HG02840 (cell line): Measurements from ENCODE around the gene CCBE1.

Experiments
- ATAC-seq: cut with Tn5 transposase; IDR thresholded peaks from one replicate; pipeline ENCODE4 v1.9.1; 2021; ENCODE audit warnings: mild to moderate bottlenecking, moderate library complexity, moderate number of reproducible peaks; ENCODE audit not compliant: unreplicated experiment, low FRiP score

The CCBE1 gene

DNA sequence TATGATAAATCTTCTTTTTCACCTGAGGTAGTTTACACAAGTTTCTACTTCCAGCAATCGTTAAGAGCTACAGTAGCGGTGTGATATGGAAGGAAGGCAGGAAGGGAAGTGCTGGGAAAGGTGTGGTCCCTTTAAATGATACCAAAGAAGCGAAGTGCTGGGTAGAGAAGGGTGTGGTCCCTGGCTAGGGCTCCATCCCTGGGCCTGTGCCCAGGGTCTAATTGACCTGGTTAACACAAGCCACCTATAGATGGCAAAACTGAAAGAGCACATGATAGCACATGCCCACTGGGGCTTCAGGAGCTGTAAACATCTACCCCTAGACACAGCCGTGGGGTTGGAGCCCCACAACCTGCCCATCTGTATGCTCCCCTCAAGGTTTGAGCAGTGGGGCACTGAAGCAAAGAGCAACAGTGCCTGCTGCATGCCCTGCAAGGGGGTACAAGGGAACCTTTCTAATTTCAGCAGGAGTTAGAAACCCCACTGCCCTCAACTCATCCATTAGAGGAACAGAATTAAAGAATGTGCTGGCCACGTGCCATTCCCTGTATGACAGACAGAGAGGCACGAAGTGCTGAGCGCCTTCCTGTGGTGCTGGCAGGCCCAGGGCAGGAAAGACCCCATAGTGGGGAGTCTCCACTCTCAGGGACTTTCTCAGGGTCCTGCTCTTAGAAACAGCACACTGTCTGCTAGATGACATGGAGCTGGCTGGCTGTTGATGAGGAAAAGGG lies 185.0 kb downstream of the CCBE1 start:
- ATAC-seq, result no peak

DNA sequence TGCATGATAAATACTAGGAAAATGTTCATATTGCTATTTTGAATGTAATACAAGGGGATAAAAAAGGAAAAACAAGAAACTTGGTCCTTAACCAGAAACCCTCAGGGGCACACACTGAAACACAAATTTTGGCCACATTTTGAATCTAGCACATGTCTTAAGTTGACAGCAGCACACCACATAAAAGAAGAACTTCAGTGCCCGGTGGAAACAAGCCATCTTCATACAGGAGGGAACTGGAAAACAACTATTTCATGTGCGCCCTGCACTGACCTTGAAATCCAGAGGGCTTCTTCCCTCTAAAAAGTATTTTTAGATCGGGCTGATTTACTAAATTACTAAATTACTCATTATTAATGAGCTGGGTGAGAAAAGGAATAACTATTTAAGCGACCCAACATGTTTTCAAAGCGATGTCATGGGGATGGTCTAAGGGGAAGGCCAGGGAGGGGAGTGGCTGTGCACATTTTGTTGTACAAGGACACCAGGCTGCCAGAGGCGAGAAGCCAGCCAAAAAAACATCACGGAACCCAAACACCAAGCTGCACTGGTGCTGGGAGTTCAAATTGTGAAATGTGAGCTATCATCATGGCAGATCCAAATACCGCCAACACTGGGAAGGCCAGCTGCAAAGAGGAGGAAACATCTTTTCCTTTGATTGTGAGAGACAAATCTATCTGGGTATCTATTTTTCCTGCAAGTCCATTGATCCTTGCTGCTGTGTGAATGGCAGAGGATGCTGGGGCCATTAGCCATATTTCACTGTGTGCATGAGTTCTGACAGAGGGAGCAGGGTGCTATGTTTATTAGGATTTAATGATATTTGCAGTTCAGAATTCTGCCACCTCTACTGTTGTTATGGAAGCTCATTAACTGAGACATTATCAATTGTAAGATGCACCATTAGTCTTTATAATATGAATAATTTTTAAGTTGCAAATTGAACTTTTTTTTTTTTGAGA lies 187.5 kb downstream of the CCBE1 start:
- no peak for ATAC-seq

DNA sequence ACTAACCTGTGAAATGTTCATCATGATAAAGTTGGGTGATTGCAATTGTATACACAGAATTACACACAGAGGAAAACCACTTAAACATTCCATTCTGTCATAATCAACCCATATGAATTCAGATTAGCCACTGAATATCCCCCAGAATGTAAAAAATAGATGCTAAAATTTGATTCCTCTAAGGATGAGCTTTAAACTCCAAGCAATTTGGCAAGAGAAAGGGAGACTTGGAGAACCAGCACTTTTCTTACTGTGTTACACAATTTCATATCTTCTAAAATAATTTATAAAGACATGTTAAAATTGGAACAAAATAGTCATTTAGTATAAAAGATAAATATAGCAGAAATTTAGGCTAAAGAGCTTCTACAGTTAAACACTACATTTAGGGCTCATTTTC lies 191.9 kb downstream of the CCBE1 start:
- ATAC-seq, result no peak

DNA sequence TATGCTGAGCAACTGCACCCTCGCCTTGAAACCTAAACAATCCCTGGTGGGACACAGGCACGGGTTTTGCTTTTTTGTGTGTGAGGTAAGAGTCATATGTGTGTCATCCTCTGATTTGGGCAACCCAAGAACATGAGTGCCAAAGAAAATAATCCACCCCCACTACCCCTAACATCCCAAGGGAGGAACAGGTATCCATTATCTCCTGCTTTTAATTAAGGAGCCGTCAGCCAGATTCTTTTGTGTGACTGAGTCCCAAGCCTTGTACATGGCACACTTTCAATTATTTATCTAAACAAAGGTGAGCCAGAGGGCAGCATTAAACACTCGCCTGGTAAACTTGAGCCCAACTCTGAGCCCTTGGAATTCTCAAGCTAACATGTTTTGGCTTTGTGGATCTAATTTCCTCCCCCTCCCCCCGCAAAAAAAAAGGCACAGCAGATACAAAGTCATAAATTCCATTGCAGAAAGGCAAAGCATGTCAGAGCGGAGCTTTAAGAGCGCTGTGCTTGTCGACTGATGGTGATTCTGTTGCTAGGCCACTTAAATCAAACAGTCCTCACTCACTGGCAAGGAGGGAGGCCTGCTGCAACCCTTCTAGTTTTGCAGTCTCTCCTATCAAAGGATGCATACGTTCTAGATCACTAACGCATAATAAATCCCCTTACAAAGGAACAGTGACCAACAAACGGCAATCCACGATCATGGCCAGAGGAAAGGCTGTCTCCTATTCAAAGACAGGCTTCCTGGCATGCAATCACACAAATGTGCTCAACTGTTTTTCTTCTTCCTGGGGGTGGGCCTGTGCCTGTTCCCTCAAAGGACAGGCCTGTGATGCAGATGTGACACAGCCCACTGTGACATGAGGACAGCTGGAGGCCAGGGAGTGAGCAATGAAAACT lies 194.7 kb downstream of the CCBE1 start:
- ATAC-seq, result no peak

DNA sequence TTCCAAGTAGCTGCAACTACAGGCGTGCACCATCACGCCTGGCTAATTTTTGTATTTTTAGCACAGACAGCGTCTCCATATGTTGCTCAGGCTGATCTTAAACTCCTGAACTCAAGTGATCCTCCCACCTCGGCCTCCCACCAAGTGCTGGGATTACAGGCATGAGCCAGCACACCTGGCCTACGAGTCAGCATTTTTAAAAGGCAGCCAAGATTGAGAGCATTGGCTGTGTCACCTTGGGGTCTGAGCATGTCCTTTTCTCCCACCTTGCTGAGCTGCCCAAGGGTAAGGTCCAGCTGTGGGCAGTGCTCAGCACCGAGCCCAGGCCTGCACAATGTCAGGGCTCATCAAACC lies 195.3 kb downstream of the CCBE1 start:
- no peak for ATAC-seq

DNA sequence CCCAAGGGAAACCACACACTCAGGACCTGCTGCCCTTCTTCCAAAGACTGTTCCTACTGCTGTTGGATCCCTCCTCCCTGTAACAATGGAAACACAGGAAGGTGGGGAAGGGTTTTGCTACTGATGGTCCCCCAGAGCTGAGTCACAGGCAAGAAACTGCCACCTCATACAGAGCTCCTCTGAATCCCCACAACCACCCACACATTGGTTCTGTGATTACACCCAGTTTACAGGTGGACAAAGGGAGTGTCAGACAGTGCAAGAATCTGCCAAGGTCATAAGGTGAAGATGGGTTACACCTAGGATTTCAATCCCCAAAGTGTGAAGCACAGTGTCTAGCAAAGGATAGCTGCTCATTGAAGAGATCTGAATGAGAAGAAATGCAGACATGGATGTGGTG lies 196.5 kb downstream of the CCBE1 start:
- no peak for ATAC-seq

DNA sequence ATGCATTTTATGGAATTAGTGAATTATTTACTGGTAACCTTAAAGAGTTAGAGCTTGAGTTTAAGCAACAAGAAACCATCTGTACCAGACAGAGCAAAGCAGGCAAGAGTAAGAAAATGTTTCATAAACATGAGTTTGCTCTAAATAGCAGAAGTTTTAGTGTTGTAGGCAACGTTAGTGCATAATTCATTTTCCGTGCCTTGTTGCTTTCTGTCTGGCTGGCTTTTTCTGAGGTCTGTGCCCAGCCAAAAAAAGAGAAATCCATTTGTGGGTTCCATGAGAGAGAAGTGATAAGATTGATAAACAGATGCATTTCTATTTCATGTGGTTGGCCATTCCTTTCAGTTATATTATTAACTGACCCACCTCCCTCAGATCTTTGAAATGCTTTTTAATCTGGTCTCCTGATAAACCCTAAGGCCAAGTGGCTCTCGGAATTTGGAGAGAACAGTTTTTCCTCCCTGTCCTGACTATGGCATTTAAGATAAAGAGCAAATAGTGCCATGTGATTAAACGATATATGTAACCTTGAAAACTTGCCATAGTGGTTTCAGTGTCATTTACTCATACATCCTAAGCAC lies 198.6 kb downstream of the CCBE1 start:
- no peak for ATAC-seq

DNA sequence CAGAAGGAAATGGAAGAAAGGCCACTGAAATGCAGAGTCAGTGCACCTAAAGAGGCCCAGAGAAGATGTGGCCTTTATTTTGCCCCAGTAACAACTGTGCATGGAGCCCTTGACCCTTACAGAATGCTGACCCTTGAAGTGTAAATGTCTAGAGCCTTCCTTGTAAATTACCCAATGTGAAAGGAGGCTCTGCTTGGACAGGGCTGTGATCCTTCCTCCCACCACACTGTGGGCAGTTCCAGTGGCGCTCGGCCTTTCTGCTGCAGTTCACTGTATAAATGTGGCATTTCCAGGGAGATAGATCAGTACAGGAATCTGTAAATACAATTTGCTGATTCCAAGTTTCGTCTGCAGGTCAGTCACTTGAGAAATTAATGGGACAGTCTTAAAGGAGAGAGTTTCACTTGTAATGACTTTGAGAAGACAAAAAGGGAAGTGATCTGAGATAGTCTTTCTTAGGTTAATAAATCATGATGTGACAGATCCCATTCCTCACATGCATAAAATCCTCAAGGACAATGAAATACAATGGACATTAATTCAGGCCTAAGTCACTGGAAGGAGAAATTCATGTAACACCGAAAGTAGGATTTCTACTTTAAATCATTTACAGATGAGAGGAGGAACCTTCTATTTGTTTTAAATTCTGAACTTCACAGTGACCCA lies 204.3 kb downstream of the CCBE1 start:
- no peak for ATAC-seq

DNA sequence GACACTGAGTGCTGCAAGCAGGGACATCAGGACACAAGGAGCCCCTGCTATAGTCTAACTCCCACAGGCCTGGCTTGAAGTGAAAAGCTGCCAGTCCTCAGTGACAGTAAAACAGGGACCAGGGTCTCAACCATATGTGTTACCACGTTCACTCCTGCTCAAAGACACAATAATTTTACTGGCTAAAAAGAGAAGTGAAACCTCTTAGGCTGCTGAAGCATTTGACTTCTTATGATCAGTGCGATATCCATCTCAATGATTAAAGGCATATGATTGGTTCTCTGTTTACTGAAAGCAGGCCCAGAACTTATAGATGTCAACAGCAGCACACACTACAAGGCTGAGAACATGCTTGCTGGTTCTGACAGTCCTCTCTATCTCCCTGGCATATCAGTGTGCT lies 208.3 kb downstream of the CCBE1 start:
- ATAC-seq, result no peak

DNA sequence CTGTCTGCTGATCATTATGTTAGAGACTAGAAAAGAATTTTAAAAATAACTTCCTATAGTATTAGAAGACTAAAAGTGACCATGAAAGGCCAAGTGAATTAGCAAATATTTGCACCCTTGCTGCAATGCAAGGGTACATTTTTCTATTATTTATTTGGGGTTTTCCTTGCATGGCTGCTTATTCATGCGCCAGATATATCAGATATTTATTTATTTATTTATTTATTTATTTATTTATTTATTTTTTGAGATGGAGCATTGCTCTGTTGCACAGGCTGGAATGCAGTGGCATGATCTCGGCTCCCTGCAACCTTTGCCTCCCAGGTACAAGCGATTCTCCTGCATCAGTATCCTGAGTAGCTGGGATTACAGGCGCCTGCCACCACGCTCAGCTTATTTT lies 211.8 kb downstream of the CCBE1 start:
- ATAC-seq, result no peak

DNA sequence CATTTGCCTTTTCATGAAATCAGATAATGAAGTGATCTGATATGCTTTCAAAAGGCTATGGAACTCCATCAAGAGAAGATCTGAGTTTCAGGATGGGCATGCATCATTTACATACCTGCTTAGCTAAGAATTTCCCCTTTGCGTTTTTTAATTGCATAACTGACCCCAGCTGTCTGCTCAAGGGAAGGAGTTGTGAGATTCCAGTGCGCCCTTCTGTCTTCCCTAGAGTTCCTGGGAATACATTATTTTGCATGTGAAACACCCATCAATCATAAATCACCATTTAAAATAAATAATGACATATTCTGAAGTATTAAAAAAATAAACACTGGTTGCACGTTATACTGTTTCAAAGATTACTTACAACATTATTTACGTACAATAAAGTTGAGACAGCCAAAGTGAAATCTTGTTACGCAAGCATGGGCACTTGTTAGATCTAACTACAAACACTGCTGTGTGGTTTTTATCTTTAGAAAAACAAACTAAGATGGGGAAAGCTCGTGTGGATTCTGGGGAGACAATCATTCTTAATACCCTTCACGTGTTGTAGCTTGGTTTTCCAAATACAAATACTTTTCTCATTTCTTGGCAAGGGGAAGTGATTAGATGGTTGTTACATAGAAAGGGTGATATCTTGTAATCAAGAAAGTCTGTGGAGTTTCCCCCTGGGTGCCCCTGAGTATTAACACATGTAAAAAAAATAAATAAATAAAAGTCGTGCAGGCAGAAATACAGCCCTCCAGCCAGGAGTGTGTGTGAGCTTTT lies 212.5 kb downstream of the CCBE1 start:
- no peak for ATAC-seq

DNA sequence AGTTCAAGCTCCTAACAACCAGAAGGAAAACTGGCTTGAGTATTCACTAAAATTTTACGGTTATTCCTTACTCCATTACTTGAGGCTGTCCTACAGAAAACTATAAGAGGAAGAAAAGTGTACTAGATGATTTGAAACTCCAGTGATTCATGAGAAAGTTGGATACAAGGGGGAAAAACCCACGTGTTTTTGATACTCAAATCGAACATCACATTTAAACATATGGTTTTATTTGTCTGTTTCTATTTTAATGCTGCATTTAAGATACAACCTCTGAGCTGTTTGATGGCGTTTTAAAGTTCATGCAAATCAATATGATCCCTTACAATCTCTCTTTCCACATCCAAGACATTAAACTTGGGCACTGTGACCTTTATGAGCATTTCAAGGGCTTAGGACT lies 213.1 kb downstream of the CCBE1 start:
- ATAC-seq, result no peak

DNA sequence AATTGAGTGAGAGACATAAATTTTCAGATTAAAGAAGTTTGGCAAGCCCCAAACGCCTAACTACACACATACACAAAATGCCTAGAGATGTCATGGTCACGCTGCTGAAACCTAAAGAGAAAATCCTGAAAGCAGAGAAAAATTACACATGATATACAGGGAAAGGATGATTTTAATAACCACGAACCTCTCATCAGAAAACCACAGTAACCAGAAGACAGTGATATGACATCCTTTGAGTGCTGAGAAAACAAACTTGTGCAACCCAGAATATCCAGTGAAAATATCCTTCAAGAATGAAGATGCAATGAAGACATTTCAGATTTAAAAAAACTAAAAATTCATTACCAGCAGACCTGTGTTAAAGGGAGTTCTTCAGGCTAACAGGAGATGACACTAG lies 215.8 kb downstream of the CCBE1 start:
- no peak for ATAC-seq

DNA sequence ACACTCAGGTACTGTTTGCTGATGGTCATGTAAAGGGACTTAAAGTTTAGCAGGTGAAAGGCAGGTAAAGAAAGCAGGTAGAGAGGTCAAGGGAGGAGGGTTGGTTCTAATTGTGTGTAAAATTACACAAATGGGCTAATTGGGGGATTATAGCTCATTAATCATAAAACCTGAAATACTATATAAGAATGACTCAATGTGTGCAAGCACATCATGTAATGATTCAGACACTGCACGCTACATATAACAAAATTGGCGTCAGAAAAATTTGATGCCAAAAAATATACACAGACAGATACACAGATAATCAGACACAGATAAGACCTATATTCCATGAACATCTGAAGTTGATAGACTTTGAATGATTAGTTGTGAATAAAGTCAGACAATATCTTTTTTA lies 217.4 kb downstream of the CCBE1 start:
- no peak for ATAC-seq

DNA sequence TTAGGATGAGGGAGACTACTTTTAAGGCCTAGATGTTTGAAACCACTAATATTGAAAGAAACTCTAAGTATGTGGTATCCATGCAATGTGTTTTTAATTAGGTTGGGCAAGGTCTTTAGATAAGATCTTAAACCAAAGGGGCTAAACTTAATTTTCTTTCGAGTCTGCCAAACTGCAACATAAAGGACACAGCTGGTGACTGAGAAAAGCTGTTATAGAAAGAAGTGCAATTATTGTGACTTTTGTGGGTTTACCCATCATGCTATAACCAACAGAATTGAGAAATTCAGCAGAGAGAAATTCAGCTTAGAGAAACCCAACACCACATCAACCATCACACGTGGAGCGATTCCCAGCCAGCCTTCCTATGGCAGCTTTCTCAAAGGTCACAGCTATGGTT lies 218.6 kb downstream of the CCBE1 start:
- no peak for ATAC-seq

DNA sequence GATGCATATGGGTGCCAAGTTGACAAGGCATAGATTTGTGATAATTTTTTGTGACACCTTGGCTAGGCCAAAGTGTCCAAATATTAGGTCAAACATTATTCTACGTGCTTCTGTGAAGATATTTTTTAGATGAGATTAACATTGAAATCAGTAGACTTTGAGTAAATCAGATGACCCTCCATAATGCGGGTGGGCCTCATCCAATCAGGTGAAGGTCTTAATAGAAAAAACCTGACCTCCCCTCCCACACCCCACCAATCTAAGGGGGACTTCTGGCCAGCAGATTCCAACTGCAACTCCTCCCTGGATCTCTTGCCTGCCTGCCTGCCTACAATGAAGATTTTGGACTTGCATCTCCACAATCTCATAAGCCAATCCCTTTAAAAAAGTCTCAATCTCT lies 219.4 kb downstream of the CCBE1 start:
- ATAC-seq, result no peak

DNA sequence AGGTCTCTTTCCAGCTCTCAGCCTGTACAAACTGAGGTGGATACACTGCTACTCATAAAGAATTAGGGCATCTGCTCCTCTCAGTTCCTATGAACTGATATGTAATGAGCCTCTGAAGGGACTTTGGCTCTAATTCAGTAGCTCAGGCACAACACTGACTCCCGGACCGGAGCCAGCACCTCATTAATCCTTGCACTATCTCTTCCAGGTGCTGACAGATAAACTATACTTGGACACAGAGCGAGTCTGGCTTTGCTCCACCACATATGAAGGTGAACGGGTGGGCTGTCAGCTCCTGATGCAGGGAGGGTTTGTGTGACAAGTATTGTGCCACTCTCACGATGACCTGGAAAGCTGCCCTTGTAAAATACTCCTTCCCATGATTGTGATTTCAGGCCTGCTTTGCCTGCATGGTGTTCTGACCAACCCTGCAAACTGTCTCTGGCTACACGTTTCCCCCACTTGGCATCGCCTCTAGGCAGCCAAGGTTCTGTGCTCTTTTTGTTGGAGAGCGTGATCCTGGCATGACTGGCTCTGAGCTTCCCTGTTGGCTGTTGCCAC lies 226.6 kb downstream of the CCBE1 start:
- ATAC-seq, result no peak

DNA sequence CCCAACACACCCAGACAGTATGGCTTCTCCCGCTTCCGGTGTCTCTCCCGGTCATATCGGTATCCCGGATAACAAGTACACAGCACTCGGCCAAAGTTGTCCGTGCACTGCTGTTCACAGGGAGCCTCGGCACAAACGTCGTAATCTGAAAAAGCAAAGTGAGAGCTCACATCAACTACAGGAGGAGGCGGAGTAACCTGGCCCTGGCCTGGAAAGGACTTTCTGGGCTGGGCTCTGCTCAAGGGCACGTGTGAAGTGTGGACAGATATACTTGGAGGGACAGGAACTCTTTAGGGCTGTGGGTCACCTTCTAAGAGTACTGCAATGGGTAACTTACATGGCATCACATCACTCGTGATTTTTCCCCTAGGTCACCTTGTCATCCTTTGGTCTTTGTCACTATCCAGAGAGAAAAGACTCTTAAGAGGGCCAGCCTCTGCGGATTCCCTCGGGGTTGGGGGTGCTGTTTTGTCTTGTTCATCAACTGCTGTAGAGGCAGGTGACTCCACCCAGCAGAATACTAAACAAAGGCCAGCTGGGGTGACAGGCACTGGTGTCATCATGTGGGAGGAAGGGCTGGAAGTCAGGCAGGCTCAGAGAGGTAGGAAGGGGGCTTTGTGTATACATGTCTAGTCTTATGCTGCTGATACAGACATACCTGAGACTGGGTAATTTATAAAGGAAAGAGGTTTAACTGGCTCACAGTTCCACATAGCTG lies 227.6 kb downstream of the CCBE1 start:
- no peak for ATAC-seq
